CD14-positive monocyte (primary cell): Measurements from ENCODE around the gene TRAPPC14. TPM values are rescaled to one million over a fixed set of nuclear protein-coding genes. Genes with fewer than 3 reads are reported as not detected.

Experiments used
- DNase-seq, 3 donors: peaks; one replicate each; pipeline ENCODE4 v3.0.0-alpha.2; 2011 to 2022
- H2AFZ ChIP-seq: 2 replicates; pipeline ENCODE4 v1.6.0; 2012; ENCODE audit warnings: mild to moderate bottlenecking, low read depth, low read length, inconsistent platforms; ENCODE audit not compliant: insufficient read depth, poor library complexity, severe bottlenecking
- H3K27ac ChIP-seq, 2 donors: 1 replicate in 1 of 2; 2 replicates in 1 of 2; pipeline ENCODE4 v1.5.1; 2012 to 2013; ENCODE audit warnings: low read length in 2 of 2, control low read depth in 1 of 2, inconsistent platforms in 1 of 2, low read depth in 1 of 2, mild to moderate bottlenecking in 1 of 2
- H3K27me3 ChIP-seq, 2 donors: one replicate each; pipeline versions ENCODE4 v1.6.0 to v1.6.1; 2011 to 2013; ENCODE audit warnings: low read length in 2 of 2; ENCODE audit not compliant: control insufficient read depth in 2 of 2, insufficient read depth in 2 of 2
- H3K36me3 ChIP-seq, 2 donors: replicated peaks in 1 of 2; 1 replicate in 1 of 2; 2 replicates in 1 of 2; pipeline versions ENCODE4 v1.5.1 to v1.6.1; 2012 to 2013; ENCODE audit warnings: low read length in 2 of 2, control low read depth in 1 of 2, inconsistent platforms in 1 of 2, mild to moderate bottlenecking in 1 of 2; ENCODE audit not compliant: insufficient read depth in 2 of 2, control insufficient read depth in 1 of 2
- H3K4me1 ChIP-seq, 2 donors: 1 replicate in 1 of 2; 2 replicates in 1 of 2; pipeline versions ENCODE4 v1.5.1 to v1.6.1; 2012 to 2013; ENCODE audit warnings: low read length in 2 of 2, control low read depth in 1 of 2, inconsistent platforms in 1 of 2, mild to moderate bottlenecking in 1 of 2, moderate library complexity in 1 of 2; ENCODE audit not compliant: insufficient read depth in 2 of 2, control insufficient read depth in 1 of 2
- H3K4me2 ChIP-seq: replicated peaks from 2 replicates; pipeline ENCODE3; 2012; ENCODE audit warnings: low read length, moderate library complexity, mild to moderate bottlenecking; ENCODE audit not compliant: poor library complexity, severe bottlenecking; ENCODE audit errors: extremely low read depth
- H3K4me3 ChIP-seq, 3 experiments: fragments of 200-600 bp in 1 of 3; sonication (generic) in 1 of 3; replicated peaks in 1 of 3; 1 replicate in 2 of 3; 2 replicates in 1 of 3; pipeline ENCODE4 v1.5.1; 2011 to 2013; ENCODE audit warnings: low read length in 3 of 3, mild to moderate bottlenecking in 3 of 3, control low read depth in 2 of 3, low read depth in 2 of 3, inconsistent platforms in 1 of 3, moderate library complexity in 1 of 3
- H3K79me2 ChIP-seq: 2 replicates; pipeline ENCODE4 v1.6.0; 2012; ENCODE audit warnings: mild to moderate bottlenecking, control low read depth, inconsistent platforms, low read length, moderate library complexity; ENCODE audit not compliant: insufficient read depth
- H3K9ac ChIP-seq: 2 replicates; pipeline ENCODE4 v1.6.0; 2017; ENCODE audit warnings: low read length, mild to moderate bottlenecking; ENCODE audit not compliant: insufficient read depth, poor library complexity, severe bottlenecking
- H3K9me3 ChIP-seq, 2 donors: replicated peaks in 1 of 2; 1 replicate in 1 of 2; 2 replicates in 1 of 2; pipeline versions ENCODE4 v1.5.1 to v1.6.1; 2012 to 2013; ENCODE audit warnings: low read length in 2 of 2, control low read depth in 1 of 2; ENCODE audit not compliant: control insufficient read depth in 1 of 2, insufficient read depth in 1 of 2
- H4K20me1 ChIP-seq: 2 replicates; pipeline ENCODE4 v1.6.0; 2012; ENCODE audit warnings: mild to moderate bottlenecking, low read length, control low read depth, moderate library complexity; ENCODE audit not compliant: insufficient read depth
- H3K27ac Mint-ChIP-seq, 7 donors: one replicate each; pipeline ENCODE4 v1.8.0; 2020; ENCODE audit warnings: mild to moderate bottlenecking in 7 of 7, mixed read lengths in 7 of 7, moderate library complexity in 6 of 7, inconsistent platforms in 2 of 7
- H3K27me3 Mint-ChIP-seq, 3 donors: one replicate each; pipeline ENCODE4 v1.8.0; 2021 to 2022; ENCODE audit warnings: low read depth in 3 of 3, mild to moderate bottlenecking in 3 of 3, mixed read lengths in 3 of 3, moderate library complexity in 3 of 3, inconsistent platforms in 1 of 3
- H3K36me3 Mint-ChIP-seq, 2 donors: one replicate each; pipeline ENCODE4 v1.8.0; 2020; ENCODE audit warnings: mixed read lengths in 2 of 2, inconsistent platforms in 1 of 2, mild to moderate bottlenecking in 1 of 2
- H3K4me1 Mint-ChIP-seq: one replicate; pipeline ENCODE4 v1.8.0; 2020; ENCODE audit warnings: mild to moderate bottlenecking, mixed read lengths
- H3K4me3 Mint-ChIP-seq, 2 donors: one replicate each; pipeline ENCODE4 v1.8.0; 2020; ENCODE audit warnings: mild to moderate bottlenecking in 2 of 2, mixed read lengths in 2 of 2, moderate library complexity in 1 of 2
- H3K9me3 Mint-ChIP-seq, 7 donors: one replicate each; pipeline ENCODE4 v1.8.0; 2020 to 2022; ENCODE audit warnings: mixed read lengths in 7 of 7, mild to moderate bottlenecking in 6 of 7, moderate library complexity in 6 of 7, inconsistent platforms in 2 of 7
- WGBS: methylation state at CpG from one replicate; pipeline ENCODE4 v1.1.5; 2013; ENCODE audit warnings: missing lambda C conversion rate; ENCODE audit not compliant: insufficient coverage; 5-methylcytosine and 5-hydroxymethylcytosine counted together
- intact Hi-C, 2 donors: fragments of 100-400 bp; cut with micrococcal nuclease; formaldehyde crosslinking; loops; one replicate each; pipeline versions ENCODE4 v1.15.0 to v1.15.1; 2023
- polyA plus RNA-seq, 3 donors: library from polyadenylated mRNA; depleted of rRNA in 1 of 3; unstranded in 2 of 3; stranded (reverse) in 1 of 3; fragments of 300-500 nt in 2 of 3; fragments of >200 nt in 1 of 3; fragmentation: Illumina TruSeq in 2 of 3; gene quantifications; 1 replicate in 2 of 3; 2 replicates in 1 of 3; pipeline ENCODE4 v1.2.3, GENCODE V29; 2012 to 2021
- TF ChIP-seq, protein P1 (sequence below): fragments of 200-600 bp; IDR thresholded peaks from one replicate; pipeline ENCODE4 v1.8.0; 2022; ENCODE audit warnings: antibody characterized with exemption, mild to moderate bottlenecking

Gene TRAPPC14
- polyA plus RNA-seq, 3 donors = 1.0 to 38.4 (median 1.6) TPM

DNA sequence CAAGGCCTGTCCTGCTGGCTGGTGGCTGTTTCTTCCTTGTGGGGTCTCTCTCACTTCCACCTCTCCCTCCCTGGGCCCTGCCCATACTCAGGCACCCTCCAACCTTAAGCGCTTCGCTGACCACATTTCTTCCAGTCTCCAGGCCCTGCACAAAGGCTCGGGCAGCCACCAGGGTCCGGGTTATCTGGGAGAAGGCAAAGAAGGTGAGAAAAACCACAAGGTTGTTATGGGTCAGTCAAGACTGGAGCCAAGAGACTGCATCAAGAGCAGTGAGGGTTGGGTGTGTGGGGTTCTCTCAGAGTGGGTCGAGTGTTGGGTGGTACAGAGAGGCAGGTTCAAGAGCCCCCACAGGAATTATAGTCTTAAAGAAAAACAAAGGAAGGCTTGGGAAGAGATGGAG lies 16.1 kb upstream of the TRAPPC14 start:
- Mint-ChIP-seq H3K4me1 (peaks cover 23% of the 10 kb centered on the region), H3K4me3 (no peak overlapping the region), H3K27ac (no peak overlapping the region)

DNA sequence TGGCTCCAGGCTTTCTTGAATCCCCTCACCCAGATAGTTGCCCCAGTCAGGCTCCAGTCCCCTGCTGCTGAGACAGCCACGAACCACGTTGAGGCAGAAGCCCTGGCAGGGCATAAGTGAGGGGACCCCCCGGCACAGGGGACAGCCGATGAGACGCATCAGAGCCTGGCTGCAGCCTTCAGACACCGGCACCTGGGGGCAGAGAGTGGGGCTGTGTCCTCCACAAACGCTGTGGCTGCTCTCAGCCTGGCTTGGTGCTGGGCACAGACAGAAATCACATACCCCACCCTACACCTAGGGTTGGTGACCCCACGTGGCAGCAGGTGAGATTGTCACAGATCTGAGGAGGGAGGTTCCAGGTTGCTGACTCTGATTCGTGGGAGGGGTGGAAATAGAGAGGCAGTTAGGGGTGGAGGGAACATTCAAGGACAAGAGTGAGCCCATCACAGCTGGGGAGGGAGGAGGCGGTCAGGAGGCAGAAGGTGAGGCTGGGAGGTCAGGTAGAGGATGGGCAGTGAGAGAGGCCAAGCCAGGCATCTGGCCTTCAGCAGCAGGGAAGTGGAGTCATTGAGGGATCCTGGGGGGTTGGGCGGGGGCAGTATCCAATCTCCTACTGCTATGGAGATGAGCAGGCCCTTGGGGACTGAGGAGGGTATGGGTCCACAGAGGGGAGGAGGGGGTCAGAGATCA lies 15.4 kb upstream of the TRAPPC14 start:
- Histone ChIP-seq H3K4me1 (peaks cover 27 to 37% of the 10 kb centered on the region in 2 donors), H3K4me3 (no peak overlapping the region), H3K79me2 (no peaks in the 10 kb centered on the region), H3K27me3 (peaks cover 20 to 39% of the 10 kb centered on the region in 2 donors), H3K27ac (no peak overlapping the region), H3K9ac (no peak overlapping the region), H3K4me2 (no peak overlapping the region), H4K20me1 (no peaks in the 10 kb centered on the region), H3K9me3 (peaks cover 5 to 6% of the 10 kb centered on the region in 2 donors), H3K36me3 (no peaks in the 10 kb centered on the region), H2AFZ (no peak overlapping the region)
- TF ChIP-seq, protein P1, sequence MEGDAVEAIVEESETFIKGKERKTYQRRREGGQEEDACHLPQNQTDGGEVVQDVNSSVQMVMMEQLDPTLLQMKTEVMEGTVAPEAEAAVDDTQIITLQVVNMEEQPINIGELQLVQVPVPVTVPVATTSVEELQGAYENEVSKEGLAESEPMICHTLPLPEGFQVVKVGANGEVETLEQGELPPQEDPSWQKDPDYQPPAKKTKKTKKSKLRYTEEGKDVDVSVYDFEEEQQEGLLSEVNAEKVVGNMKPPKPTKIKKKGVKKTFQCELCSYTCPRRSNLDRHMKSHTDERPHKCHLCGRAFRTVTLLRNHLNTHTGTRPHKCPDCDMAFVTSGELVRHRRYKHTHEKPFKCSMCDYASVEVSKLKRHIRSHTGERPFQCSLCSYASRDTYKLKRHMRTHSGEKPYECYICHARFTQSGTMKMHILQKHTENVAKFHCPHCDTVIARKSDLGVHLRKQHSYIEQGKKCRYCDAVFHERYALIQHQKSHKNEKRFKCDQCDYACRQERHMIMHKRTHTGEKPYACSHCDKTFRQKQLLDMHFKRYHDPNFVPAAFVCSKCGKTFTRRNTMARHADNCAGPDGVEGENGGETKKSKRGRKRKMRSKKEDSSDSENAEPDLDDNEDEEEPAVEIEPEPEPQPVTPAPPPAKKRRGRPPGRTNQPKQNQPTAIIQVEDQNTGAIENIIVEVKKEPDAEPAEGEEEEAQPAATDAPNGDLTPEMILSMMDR = no peak
- Mint-ChIP-seq H3K27me3 (peaks cover 39 to 58% (median 47%) of the 10 kb centered on the region in 3 donors), H3K9me3 (peaks cover 0 to 18% (median 12%) of the 10 kb centered on the region in 7 donors), H3K4me3 (no peak overlapping the region), H3K27ac (no peak overlapping the region), H3K36me3 (peaks cover 4 to 14% of the 10 kb centered on the region in 2 donors), H3K4me1 (peaks cover 28% of the 10 kb centered on the region)
- WGBS = 86% methylated on average over 8 of the region's 11 CpGs
- intact Hi-C loops = no loop called here
- DNase-seq = no peak

More for the DNA sequence above, 16.1 kb upstream of the TRAPPC14 start:
- intact Hi-C loops = no loop called here
- H3K9me3 Mint-ChIP-seq = peaks cover 0 to 19% (median 11%) of the 10 kb centered on the region in 7 donors
- Histone ChIP-seq H2AFZ (no peak overlapping the region), H3K9me3 (peaks cover 5 to 6% of the 10 kb centered on the region in 2 donors), H4K20me1 (no peaks in the 10 kb centered on the region), H3K27me3 (peaks cover 20 to 35% of the 10 kb centered on the region in 2 donors), H3K4me2 (no peak overlapping the region), H3K36me3 (no peaks in the 10 kb centered on the region), H3K9ac (no peak overlapping the region), H3K4me3 (no peak overlapping the region), H3K4me1 (peaks cover 22 to 31% of the 10 kb centered on the region in 2 donors), H3K27ac (no peak overlapping the region), H3K79me2 (no peaks in the 10 kb centered on the region)
- TF ChIP-seq, protein P1 = no peak
- peaks cover 4 to 14% of the 10 kb centered on the region in 2 donors for H3K36me3 Mint-ChIP-seq
- peaks cover 32 to 54% (median 44%) of the 10 kb centered on the region in 3 donors for H3K27me3 Mint-ChIP-seq
- DNase-seq = no peak
- WGBS = 90% methylated on average over 1 of the region's 5 CpGs
